GM19043 (cell line): Measurements from ENCODE around the gene IMMT.
A peak's percentile ranks its signal among the peaks of the same experiment; 100 is the strongest.

Experiments used
- ATAC-seq: cut with Tn5 transposase; IDR thresholded peaks from one replicate; pipeline ENCODE4 v1.9.1; 2021; ENCODE audit warnings: low read depth; ENCODE audit not compliant: unreplicated experiment

The IMMT gene

DNA sequence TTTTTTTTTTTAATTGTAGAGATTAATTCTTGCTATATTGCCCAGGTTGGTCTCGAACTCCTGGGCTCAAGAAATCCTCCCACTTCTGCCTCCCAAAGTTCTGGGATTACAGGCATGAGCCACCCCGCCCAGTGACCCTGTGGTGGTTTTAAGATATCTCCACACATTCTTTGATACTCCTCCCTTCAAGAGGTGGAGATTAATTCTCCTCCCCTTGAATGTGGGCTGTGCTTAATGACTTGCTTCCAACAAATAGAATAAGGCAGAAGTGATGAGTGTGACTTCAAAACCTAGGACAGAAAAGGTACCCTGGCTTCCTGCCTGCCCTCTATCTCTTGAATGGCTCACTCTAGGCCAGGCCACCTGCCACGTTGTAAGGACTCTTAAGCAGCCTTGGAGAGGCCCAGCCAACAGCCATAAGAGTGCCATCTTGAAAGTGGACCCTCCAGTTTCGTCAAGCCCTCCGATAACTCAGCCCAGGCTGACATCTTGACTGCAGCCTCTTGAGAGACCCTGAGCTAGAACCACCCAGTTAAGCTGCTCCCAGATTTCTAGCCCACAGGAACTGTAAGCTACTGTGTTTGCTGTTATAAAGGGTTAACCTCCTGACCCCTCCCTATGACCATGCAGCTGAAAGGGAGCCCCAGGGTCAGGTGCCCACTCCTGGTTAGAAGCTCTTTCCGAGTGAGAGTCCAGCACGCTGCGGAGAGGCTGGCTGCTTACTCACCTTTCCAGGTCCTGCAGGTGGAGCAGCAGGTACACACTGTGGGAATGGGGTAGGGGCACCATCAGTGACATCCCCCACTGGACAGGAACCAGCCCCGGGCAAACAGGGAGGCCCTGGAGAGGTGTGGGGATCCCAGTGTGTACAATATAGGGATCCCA, 31.6 kb upstream of the IMMT start:
- ATAC-seq = no peak

DNA sequence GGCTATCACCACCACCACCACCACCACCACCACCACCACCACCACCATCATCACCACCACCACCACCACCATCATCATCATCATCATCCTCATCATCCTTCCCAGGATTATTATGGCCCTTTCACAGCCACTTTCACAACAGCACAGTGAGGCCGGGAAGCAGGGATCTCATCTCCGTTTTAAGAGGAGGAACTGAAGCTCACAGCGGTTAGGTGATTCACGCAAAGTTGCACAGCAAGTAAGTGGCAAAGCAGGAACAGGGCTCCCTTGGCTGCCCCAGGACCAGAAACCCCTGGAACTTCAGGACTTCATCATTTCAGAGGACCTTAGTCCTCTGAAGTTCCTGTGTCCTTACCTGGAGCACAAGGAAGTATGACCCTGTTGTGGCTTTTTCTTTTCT, 30.8 kb upstream of the IMMT start:
- ATAC-seq = no peak

DNA sequence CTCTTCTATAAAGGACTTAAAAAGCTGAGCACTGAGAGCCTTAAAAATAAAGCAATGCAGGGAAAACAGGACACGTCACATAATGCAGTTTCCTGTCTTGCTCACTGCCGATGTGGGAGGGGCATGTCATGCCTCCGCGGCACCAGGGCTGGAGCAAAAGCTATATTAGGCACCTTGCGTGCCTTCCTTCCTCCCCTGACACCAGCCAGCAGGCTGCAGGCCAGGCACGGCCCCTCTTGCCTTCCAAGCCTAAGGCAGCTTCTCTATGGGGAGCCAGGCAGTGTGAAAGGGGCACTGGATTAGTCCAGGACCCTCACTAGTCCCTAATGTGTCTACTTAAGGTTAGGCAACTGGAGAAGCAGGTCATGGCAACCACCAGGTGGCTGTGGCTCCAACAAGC, 30.3 kb upstream of the IMMT start:
- peak; percentile 79 for ATAC-seq

DNA sequence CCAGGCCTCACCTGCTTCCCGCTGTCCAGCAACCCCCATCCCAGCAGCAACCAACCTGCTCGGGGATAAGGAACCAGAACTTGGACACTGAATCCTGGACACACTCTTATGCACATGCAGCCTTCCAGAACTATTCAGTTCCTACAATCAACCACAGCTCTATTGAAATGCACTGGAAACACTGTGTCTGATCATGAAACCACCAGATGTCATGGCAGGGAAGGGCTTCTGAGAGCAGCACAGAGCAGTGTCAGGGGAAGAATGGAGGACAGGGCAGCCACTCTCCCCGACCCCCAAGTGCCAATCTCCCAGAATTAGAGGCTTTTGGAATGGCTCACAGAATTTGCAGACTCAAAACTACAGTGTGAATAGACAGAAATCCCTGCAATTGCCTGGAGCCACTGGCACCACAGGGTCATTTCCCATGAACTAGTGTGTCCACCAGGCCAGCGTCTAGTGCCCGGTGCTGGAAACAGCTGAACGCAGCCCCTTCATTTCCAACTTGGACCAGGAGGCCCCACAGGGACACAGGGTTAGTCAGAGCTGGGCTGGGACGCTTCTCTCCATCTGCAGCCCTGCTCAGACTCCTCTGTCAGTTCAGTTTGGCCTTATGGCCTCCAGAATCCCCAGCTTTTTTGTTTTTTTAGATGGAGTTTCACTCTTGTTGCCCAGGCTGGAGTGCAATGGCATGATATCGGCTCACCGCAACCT, 29.5 kb upstream of the IMMT start:
- no peak for ATAC-seq

DNA sequence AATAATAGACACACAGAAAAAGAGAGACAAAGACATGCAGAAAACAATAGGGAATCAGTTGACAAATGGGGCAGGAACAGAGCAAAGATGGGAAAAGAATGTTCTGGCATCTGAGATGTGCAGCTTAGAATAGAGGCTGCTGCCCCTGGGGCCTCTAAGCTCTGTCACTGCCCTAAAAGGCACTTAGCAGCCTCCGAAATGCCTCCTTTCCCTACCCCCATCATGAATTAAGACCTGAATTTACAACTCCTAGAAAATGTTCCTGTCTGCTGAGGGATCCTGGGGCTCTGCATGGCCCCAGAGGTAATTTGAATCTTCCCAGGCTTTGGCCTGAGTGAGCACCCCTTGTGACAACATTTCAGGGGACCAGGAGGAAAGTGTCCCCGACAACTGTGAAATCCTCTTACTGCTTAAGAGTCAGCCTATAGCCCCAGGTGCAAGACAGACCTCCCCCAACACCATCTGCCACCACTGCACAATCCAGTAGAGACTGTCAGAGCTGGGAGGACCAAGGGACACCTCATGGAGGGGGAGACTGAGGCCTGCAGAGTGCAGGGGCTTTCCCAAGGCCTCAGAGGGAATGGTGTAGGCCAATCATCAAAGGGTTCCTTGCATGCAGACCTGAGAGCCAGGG, 28.8 kb upstream of the IMMT start:
- ATAC-seq = no peak

DNA sequence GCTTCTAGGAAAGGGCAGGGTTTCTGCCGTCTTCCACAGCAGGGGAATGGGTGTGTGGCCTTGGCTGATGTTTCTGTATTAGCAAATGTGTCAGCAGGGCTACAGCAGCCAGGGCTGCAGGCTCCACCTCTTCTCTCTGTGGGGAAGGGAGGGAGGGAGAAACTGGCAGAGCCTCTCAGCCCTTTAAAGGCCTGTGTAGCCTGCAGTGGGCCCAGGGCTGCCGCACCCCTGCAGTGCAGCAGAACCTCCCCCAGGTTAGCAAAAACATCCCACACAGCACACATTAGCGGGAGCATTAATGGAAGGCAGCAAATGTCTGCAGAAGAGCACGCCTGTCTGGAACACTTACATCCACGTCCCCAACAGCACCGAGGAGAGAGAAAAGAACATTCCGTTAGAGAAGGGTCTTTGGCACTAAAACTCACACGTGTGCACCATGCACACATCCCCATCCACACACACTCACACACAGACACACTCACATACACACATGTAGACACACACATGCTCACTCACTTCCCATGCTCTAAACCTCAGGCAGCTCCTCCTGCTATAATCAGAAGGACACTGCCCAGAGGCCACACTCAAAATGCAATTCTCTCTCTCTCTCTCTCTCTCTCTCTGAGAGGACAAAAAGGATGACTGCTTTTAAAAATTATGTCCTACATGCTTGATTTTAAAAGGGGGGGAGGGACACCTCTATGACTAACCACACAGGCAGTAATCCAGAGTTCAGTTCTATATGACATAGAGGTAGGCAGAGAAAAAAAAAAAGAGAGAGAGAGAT, 28.1 kb upstream of the IMMT start:
- no peak for ATAC-seq

DNA sequence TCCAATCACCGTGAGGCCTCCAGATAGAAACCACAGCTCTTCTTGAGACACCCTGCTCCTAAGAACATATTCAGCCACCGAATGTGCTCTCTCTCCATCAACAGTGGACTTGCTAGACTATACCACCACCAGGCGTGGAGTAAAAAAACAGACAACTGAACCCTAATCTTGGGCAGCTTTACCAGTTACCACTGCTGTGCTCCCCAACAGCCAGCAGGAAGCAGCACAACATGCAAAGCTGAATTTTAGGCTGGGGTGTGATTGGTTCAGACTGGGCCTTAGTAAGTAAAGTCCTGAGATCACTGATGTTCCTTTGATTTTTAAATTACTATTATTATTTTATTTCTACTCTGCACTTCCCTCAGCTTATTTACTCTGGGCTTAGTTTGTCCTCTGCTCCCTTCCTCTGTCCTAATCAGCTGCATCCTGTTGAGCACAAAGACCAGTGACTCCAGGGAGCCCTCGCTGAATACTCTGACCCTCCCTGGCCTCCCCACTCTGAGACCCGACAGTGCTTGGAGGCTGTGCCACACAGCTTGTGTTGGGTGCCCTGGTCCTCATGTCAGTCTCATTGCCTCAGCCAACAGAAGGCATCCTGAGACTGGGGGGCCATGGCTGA, 25.9 kb upstream of the IMMT start:
- ATAC-seq = no peak

DNA sequence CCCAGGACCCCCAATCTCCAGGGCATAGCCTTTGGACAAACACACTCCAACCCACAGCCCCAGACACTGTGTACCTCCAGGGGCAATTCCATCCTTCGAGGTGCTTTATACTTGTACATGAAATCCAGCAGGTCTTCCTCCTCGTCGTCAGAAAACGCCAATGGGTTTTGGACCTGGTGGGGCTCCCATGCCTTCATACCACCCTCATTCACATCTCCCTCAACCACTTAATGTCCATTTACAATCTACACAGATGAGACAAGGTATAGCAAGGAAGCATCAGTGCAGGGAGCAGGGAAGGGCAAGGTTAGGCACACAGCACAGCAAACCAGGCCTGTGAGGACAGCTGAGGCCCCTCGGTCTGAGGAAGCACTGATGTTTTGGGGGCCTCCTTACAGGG, 24.6 kb upstream of the IMMT start:
- ATAC-seq = no peak

DNA sequence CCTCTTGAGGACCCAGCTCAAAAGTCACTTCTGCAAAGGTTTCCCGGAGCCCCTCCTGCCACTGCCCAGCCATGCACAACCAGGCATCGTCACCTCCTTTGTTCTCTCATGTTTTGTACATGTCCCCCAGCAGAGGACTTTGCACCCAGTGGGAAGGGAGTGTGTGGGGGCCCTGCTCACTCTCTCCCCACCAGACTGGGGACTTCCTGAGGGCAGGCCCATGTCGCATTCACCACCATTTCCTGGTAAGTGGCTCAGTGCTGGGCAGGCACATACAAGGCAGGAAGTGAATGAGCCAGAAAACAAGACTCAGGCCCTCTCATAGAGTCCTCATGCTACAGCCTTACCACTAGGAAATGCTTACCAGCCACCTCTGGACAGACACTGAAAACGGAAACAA, 22.9 kb upstream of the IMMT start:
- no peak for ATAC-seq

DNA sequence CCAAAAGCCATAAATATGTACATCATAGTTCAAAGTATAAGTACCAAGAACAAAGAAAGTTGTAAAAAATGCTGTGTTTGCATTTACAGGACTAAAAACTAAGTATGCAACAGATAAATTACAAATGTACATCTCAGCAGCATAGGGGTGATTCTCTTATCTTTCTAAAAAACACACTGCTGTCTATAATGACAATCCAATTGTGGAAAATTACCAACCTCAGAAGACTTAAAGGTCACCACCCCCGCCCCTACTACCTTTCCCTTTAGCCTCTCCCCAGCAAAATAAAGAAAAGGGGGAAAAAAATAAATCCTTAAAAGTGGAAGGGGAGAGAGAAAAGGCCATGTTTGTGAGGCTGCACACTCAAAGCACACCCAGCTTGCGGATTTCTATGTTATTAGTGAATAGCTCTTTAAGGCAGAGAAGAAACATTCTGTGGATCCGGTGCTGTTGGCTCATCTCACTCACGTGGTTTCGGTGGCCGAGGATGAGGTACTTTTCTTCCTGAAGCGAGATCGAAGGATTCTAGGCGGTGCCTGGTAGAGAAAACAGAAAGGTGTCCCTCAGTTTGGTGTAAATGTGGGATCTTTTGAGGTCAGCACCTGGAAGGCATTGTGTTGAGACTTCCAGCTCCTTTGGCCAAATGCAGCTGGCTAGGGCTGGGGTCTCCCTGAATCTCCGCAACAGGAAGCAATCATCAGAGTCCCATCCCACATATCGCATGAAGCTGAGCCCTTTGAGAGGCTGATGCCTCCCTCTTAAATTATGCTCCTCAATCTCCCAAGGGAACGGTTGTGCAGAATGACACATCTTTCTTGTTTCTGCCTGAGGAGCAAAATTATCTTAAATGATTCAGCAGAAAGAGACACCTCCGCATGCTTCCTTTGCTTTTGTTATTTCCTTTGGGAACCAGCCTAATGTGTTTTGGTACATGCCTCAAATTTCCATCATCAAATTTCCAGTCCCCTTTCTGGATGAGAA, 21.6 kb upstream of the IMMT start:
- ATAC-seq = no peak

DNA sequence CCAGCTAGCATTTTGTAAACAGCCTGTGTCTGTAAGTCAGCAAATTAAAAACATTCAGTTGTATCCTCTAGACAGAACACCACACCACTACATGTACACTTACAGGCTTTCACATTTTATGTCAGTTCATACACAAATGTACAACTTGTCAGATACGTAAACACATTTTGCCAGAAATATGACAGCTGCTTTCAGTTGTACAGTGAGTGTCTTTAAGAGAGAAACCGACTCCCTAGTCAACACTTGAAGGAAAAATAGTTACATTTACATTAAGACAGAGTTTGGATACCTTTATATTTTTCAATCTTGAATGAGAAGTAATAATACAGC, 19.2 kb upstream of the IMMT start:
- ATAC-seq = no peak

DNA sequence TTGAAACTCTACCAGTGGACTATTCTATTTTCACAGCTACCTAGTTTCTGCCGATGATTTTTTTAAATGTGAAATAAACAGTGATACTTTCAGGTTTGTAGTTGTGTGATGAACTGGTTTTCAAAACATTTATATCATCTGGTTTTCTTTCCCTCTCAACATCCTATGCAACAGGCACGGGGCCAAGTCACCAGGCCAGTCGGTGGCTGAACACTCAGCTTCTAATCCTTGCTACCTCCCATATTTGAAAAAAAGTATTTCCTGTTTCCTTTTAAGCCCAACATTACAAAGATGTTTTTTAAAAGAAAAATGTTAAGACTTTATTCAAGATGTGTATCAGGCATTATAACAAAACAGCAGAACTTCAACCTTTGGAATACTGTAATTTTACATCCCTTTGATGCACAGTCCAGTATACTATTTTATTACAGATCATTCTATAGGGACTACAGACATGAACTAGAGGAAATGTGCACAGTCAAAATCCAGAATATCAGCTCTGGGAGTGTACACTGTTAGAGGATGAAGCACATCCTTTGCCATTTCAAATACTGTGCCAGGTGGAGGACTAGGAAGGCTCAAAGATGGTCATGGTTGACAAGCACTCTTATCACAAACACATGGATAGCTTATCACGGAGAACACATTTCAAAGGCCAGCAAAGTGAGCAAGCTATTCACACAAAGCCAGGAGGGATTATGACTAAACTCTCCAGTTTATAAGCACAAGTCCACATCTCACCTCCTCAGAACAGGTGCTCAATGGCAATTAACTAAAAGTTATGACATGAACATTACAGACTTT, 18.6 kb upstream of the IMMT start:
- ATAC-seq = no peak

DNA sequence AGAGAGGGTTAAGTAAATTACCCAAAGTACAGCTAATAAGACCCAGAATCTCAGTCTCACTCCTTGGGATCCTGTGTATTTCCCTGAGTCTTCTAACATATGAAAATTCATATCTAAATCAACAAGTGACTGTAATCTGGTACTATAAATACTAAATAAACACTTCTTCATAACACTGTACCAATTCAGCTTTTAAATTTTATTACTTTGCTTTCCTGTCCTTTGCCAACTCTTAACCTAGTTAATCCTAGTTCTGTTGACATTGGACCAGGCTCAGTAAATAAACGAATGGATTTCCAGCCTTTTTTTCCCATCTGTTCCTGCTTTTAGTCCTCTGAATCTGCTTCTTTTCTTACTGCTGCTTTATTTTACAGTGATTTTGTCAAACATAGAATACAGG, 17.8 kb upstream of the IMMT start:
- no peak for ATAC-seq

DNA sequence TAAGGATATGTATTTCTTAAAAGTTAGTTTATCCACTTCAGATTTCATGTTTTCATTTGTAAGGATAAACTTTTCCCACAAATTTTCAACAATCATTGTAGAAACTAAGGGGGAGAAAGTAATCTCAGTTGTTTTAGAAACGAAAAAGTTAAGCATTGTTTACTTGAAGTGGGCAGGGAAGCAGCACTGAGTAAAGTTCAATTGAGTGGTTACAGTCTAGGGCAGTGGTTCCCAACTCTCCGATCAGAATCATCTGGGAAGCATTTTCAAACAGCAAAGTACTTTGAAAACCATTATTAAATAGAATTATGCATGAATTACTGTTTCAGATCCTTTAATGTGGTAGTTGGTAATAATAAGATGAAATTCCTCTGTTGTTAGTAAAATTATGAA, 16.5 kb upstream of the IMMT start:
- no peak for ATAC-seq

DNA sequence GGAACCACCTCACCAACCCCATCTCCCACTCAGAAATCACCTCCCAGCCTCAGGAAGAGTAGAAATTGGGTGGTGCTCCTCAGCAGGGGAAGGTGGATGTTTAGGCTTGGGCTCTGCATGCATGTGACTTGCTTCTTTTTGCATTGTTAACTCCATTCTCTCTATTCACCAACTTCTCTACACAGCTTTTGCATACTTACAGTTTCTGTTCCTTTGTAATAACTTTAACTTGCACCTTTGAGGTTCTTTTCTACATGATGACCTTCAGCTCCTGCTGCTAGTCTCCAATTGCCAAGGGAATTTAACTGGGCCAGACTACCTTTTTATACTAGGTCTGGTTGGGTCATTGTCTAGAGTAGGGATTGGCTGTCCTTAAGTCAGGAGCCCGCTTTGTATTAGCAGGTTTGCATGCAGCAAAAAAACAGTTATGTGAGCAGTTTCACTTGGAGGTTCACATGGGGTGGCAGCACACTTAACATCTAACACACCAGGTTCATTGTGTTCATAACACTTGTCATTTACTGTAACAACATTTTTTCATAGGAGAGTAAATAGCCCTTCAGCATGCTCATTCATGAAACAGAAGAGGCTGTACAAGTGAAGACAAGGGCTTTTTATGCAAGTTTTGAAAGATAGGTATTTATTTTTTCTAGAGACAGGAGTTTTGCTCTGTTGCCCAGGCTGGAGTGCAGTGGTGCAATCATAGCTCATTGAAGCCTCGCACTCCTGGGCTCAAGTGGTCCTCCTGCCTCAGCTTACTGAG, 16.0 kb upstream of the IMMT start:
- no peak for ATAC-seq

DNA sequence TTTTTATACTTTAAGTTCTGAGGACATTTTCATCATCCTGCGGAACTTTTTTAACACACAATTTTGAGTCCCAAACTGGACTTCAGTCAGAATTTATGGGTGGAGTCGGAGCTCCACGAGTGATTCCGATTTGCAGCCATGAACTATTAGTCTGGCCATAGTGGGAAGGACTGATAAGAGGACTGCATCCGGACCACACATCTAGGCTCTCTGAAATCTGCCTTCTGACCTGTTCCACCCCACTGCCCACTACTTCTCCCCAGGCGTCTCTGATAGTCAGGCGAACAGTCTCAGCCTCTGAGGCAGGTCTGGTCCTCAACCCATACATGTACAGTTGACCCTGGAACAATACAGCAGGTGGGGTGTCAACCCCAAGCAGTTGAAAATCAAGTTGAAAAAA, 9.2 kb upstream of the IMMT start:
- no peak for ATAC-seq

DNA sequence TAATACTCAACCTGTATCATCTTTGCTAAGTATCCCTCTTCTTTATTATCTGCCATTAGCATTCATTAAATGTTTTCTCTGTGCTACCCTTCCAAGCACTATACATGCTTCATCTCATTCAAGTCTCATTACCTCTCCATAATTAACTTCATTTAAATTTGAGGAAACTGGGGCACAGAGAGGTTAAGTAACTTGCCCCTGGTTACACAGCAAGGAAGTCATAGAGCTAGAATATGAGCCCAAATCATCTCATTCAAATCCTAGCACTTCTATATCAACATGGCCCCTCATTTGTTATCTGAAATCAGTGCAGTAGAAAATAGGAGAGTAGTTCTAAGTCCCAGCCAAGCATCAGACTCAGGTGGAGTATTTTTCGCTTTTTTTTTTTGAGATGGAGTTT, 8.4 kb upstream of the IMMT start:
- no peak for ATAC-seq

DNA sequence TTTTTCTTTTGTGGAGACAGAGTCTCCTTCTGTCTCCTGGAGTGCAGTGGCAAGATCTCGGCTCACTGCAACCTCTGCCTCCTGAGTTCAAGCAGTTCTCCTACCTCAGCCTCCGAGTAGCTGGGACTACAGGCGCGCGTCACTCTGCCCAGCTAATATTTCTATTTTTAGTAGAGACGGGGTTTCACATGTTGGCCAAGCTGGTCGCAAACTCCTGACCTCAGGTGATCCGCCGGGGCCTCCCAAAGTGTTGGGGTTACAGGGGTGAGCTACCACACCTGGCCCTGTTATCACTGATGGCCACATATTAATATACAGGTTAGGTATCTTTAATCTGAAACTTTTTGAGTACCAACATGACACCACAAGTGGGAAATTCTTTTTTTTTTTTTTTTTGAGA, 7.4 kb upstream of the IMMT start:
- ATAC-seq = no peak
